Neural crest cell (in vitro differentiated cells): ENCODE results near the gene PRKAR1B. TPM values are rescaled to one million over a fixed set of nuclear protein-coding genes. Genes with fewer than 3 reads are reported as not detected.

Experiments used
- DNase-seq: peaks from one replicate; pipeline ENCODE4 v3.0.0; 2021; ENCODE audit warnings: low read depth, mixed read lengths, low spot score
- H3K27ac Mint-ChIP-seq: one replicate; pipeline ENCODE4 v1.8.0; 2021; ENCODE audit warnings: mild to moderate bottlenecking, mixed read lengths; ENCODE audit not compliant: unreplicated experiment
- H3K27me3 Mint-ChIP-seq: 2 replicates; pipeline ENCODE4 v1.8.0; 2021; ENCODE audit warnings: low read depth, mild to moderate bottlenecking, mixed read lengths
- H3K36me3 Mint-ChIP-seq: 2 replicates; pipeline ENCODE4 v1.8.0; 2021; ENCODE audit warnings: low read depth, mild to moderate bottlenecking, mixed read lengths
- H3K4me1 Mint-ChIP-seq: 2 replicates; pipeline ENCODE4 v1.8.0; 2021; ENCODE audit warnings: mixed read lengths
- H3K4me3 Mint-ChIP-seq: one replicate; pipeline ENCODE4 v1.8.0; 2021; ENCODE audit warnings: mild to moderate bottlenecking, mixed read lengths
- H3K9me3 Mint-ChIP-seq: 2 replicates; pipeline ENCODE4 v1.8.0; 2021; ENCODE audit warnings: mixed read lengths
- CTCF ChIP-seq: fragments of 200-600 bp; sonication (generic); conservative IDR thresholded peaks from 2 replicates; pipeline ENCODE4 v1.5.0; 2021; ENCODE audit warnings: antibody characterized with exemption, mild to moderate bottlenecking
- total RNA-seq: library from RNA; stranded (reverse); gene quantifications from 2 replicates; pipeline ENCODE4 v1.2.1, GENCODE V29; 2021

PRKAR1B gene
- total RNA-seq, 1 donor from 2014 or later = 9.5 TPM

- TF ChIP-seq CTCF = no peak
- no peak overlapping the region for H3K27ac Mint-ChIP-seq
- H3K4me3 Mint-ChIP-seq = no peak overlapping the region
- peaks cover 14% of the 10 kb centered on the region for H3K27me3 Mint-ChIP-seq
- H3K9me3 Mint-ChIP-seq = no peaks in the 10 kb centered on the region
- no peaks in the 10 kb centered on the region for H3K4me1 Mint-ChIP-seq
- DNase-seq = no peak
- H3K36me3 Mint-ChIP-seq = no peaks in the 10 kb centered on the region
Observed at GRCh38 chr7:534959-535358, 192.1 kb downstream of the PRKAR1B start.

GRCh38 chr7:534075-534474 is 193.0 kb downstream of the PRKAR1B start:
- peaks cover 17% of the 10 kb centered on the region for H3K27me3 Mint-ChIP-seq
- TF ChIP-seq CTCF = no peak
- H3K9me3 Mint-ChIP-seq = no peaks in the 10 kb centered on the region
- no peak overlapping the region for H3K4me3 Mint-ChIP-seq
- H3K4me1 Mint-ChIP-seq = no peaks in the 10 kb centered on the region
- no peaks in the 10 kb centered on the region for H3K36me3 Mint-ChIP-seq
- no peak for DNase-seq
- no peak overlapping the region for H3K27ac Mint-ChIP-seq

- Mint-ChIP-seq H3K27ac (no peak overlapping the region), H3K9me3 (no peaks in the 10 kb centered on the region), H3K4me1 (no peaks in the 10 kb centered on the region), H3K27me3 (peaks cover 17% of the 10 kb centered on the region), H3K36me3 (no peaks in the 10 kb centered on the region), H3K4me3 (no peak overlapping the region)
- no peak for TF ChIP-seq CTCF
- DNase-seq = no peak
Observed at GRCh38 chr7:533266-533665, 193.8 kb downstream of the PRKAR1B start.

- Mint-ChIP-seq H3K36me3 (no peaks in the 10 kb centered on the region), H3K27ac (no peak overlapping the region), H3K4me1 (no peaks in the 10 kb centered on the region), H3K27me3 (peaks cover 17% of the 10 kb centered on the region), H3K4me3 (no peak overlapping the region), H3K9me3 (no peaks in the 10 kb centered on the region)
- no peak for DNase-seq
- no peak for TF ChIP-seq CTCF
Observed at GRCh38 chr7:532379-533143, 194.5 kb downstream of the PRKAR1B start.

- Mint-ChIP-seq H3K4me1 (no peaks in the 10 kb centered on the region), H3K4me3 (no peak overlapping the region), H3K36me3 (no peaks in the 10 kb centered on the region), H3K27me3 (peaks cover 17% of the 10 kb centered on the region), H3K9me3 (no peaks in the 10 kb centered on the region), H3K27ac (no peak overlapping the region)
- no peak for DNase-seq
- no peak for TF ChIP-seq CTCF
Observed at GRCh38 chr7:531777-532176, 195.3 kb downstream of the PRKAR1B start.
